GM19467 (cell line): ENCODE measurements around the gene DUSP9.
"Not testable (repeated sequence)": the region's sequence is repeated elsewhere in the genome, so short reads cannot be mapped to it uniquely, and the experiment has no call there.

ENCODE experiments used
- ATAC-seq: cut with Tn5 transposase; IDR thresholded peaks from one replicate; pipeline ENCODE4 v1.9.1; 2021; ENCODE audit warnings: mild to moderate bottlenecking, moderate library complexity; ENCODE audit not compliant: unreplicated experiment

DUSP9 gene

GRCh38 chrX:153689654-153690465 lies 42.9 kb downstream of the DUSP9 start:
- no peak for ATAC-seq

GRCh38 chrX:153690466-153690865 lies 43.5 kb downstream of the DUSP9 start:
- no peak for ATAC-seq

- not testable (repeated sequence) for ATAC-seq
Observed at GRCh38 chrX:153691032-153691827, 44.2 kb downstream of the DUSP9 start.

GRCh38 chrX:153692003-153692402 lies 45.0 kb downstream of the DUSP9 start:
- no peak for ATAC-seq

GRCh38 chrX:153692611-153693156 lies 45.7 kb downstream of the DUSP9 start:
- ATAC-seq, result no peak

- ATAC-seq, result no peak
Observed at GRCh38 chrX:153693216-153694086, 46.4 kb downstream of the DUSP9 start.

- not testable (repeated sequence) for ATAC-seq
Observed at GRCh38 chrX:153694256-153694655, 47.3 kb downstream of the DUSP9 start.

GRCh38 chrX:153694687-153695270 lies 47.8 kb downstream of the DUSP9 start:
- no peak for ATAC-seq

- ATAC-seq, result no peak
Observed at GRCh38 chrX:153696100-153696499, 49.1 kb downstream of the DUSP9 start.

GRCh38 chrX:153696538-153696937 lies 49.5 kb downstream of the DUSP9 start:
- ATAC-seq, result not testable (repeated sequence)

- not testable (repeated sequence) for ATAC-seq
Observed at GRCh38 chrX:153696986-153697722, 50.2 kb downstream of the DUSP9 start.

GRCh38 chrX:153697924-153698865 lies 51.2 kb downstream of the DUSP9 start:
- no peak for ATAC-seq

GRCh38 chrX:153699210-153699783 lies 52.3 kb downstream of the DUSP9 start:
- not testable (repeated sequence) for ATAC-seq

- ATAC-seq, result not testable (repeated sequence)
Observed at GRCh38 chrX:153699784-153700371, 52.9 kb downstream of the DUSP9 start.

GRCh38 chrX:153700376-153700945 lies 53.5 kb downstream of the DUSP9 start:
- no peak for ATAC-seq
